Activated B cell treated with CpG ODN at 0.5 μM for 24 hours (primary cell): ENCODE measurements around the gene HOXA2. TPM values are rescaled to one million over a fixed set of nuclear protein-coding genes. Genes with fewer than 3 reads are reported as not detected.

Experiments used
- ATAC-seq: fragments of 200-7000 bp; cut with Tn5 transposase; one replicate; pipeline ENCODE4 v1.10.0; 2021; ENCODE audit warnings: low read depth, mild to moderate bottlenecking, moderate library complexity
- CTCF ChIA-PET: fragments of 350-600 bp; sonication (Branson Sonifier 250); formaldehyde crosslinking; loops from one replicate; lab custom pipeline; 2021; ENCODE audit warnings: antibody characterized with exemption; lab: Charles Lee
- POLR2A ChIA-PET: fragments of 350-600 bp; sonication (Branson Sonifier 250); formaldehyde crosslinking; loops from one replicate; lab custom pipeline; 2021; ENCODE audit warnings: antibody characterized with exemption; lab: Charles Lee
- DNase-seq: peaks from one replicate; pipeline ENCODE4 v3.0.0; 2022
- H3K27ac Mint-ChIP-seq: one replicate; pipeline ENCODE4 v1.8.0; 2020; ENCODE audit warnings: mixed read lengths
- H3K27me3 Mint-ChIP-seq: one replicate; pipeline ENCODE4 v1.8.0; 2021; ENCODE audit warnings: mixed read lengths
- H3K36me3 Mint-ChIP-seq: one replicate; pipeline ENCODE4 v1.8.0; 2021; ENCODE audit warnings: low read depth, mixed read lengths
- H3K4me1 Mint-ChIP-seq: one replicate; pipeline ENCODE4 v1.8.0; 2021; ENCODE audit warnings: mixed read lengths
- H3K4me3 Mint-ChIP-seq: one replicate; pipeline ENCODE4 v1.8.0; 2020; ENCODE audit warnings: mild to moderate bottlenecking, mixed read lengths
- H3K9me3 Mint-ChIP-seq: one replicate; pipeline ENCODE4 v1.8.0; 2020; ENCODE audit warnings: mixed read lengths
- CTCF ChIP-seq: fragments of 200-600 bp; IDR thresholded peaks from one replicate; pipeline ENCODE4 v1.8.0; 2022; ENCODE audit warnings: antibody characterized with exemption, mild to moderate bottlenecking
- intact Hi-C: fragments of 100-400 bp; cut with micrococcal nuclease; formaldehyde crosslinking; loops from one replicate; pipeline ENCODE4 v1.15.1; 2024
- total RNA-seq: library from RNA; stranded (reverse); gene quantifications from 2 replicates; pipeline ENCODE4 v1.2.3, GENCODE V29; 2022

The HOXA2 gene
- total RNA-seq, 1 donor from 2014 or later, result not detected

- Mint-ChIP-seq H3K4me1 (no peaks in the 10 kb centered on the region), H3K36me3 (no peaks in the 10 kb centered on the region), H3K4me3 (no peak overlapping the region), H3K27me3 (peaks cover 7% of the 10 kb centered on the region), H3K27ac (no peak overlapping the region), H3K9me3 (no peaks in the 10 kb centered on the region)
- no peak for DNase-seq
- intact Hi-C loops, result no loop called here
- no peak for ATAC-seq
- CTCF ChIA-PET, result no interaction called here
- POLR2A ChIA-PET, result no interaction called here
- no peak for TF ChIP-seq CTCF
These were observed 13.8 kb upstream of the HOXA2 start for GRCh38 chr7:27116031-27116961.

GRCh38 chr7:27115221-27116026, 12.9 kb upstream of the HOXA2 start:
- no peak for TF ChIP-seq CTCF
- no peak for DNase-seq
- no peak overlapping the region for H3K4me3 Mint-ChIP-seq
- POLR2A ChIA-PET, result no interaction called here
- H3K9me3 Mint-ChIP-seq, result no peaks in the 10 kb centered on the region
- H3K27me3 Mint-ChIP-seq, result peaks cover 7% of the 10 kb centered on the region
- no peaks in the 10 kb centered on the region for H3K36me3 Mint-ChIP-seq
- intact Hi-C loops, result no loop called here
- no peaks in the 10 kb centered on the region for H3K4me1 Mint-ChIP-seq
- no peak for ATAC-seq
- no peak overlapping the region for H3K27ac Mint-ChIP-seq
- CTCF ChIA-PET, result no interaction called here

GRCh38 chr7:27114881-27115220, 12.4 kb upstream of the HOXA2 start:
- Mint-ChIP-seq H3K36me3 (no peaks in the 10 kb centered on the region), H3K27me3 (peaks cover 7% of the 10 kb centered on the region), H3K4me3 (no peak overlapping the region), H3K27ac (no peak overlapping the region), H3K9me3 (no peaks in the 10 kb centered on the region), H3K4me1 (no peaks in the 10 kb centered on the region)
- DNase-seq (no peak), ATAC-seq (no peak)
- ChIA-PET CTCF (no interaction called here), POLR2A (no interaction called here)
- intact Hi-C loops, result no loop called here
- TF ChIP-seq CTCF, result no peak

- ChIA-PET CTCF (no interaction called here), POLR2A (no interaction called here)
- H3K9me3 Mint-ChIP-seq, result no peaks in the 10 kb centered on the region
- intact Hi-C loops, result no loop called here
- no peak for DNase-seq
- ATAC-seq, result no peak
- H3K27ac Mint-ChIP-seq, result no peak overlapping the region
- no peaks in the 10 kb centered on the region for H3K4me1 Mint-ChIP-seq
- H3K27me3 Mint-ChIP-seq, result peaks cover 7% of the 10 kb centered on the region
- no peaks in the 10 kb centered on the region for H3K36me3 Mint-ChIP-seq
- no peak overlapping the region for H3K4me3 Mint-ChIP-seq
- TF ChIP-seq CTCF, result no peak
These were observed 11.7 kb upstream of the HOXA2 start for GRCh38 chr7:27113991-27114769.
